ENCODE measurements around the gene PEX13.

GRCh38 chr2:60979231-60979630, 38.3 kb upstream of the PEX13 start:
- no peak for TF ChIP-seq GATA2 (IDR thresholded peaks at IDR 0.05; ENCODE audit: low read depth, low read length)
- TF ChIP-seq GATA3 (IDR thresholded peaks at IDR 0.05; ENCODE audit: low read depth, low read length) = no peak

All from SH-SY5Y (cell line).